HEK293 (cell line): Measurements from ENCODE around the gene CTRB1.

Source experiments
- ATF2 ChIP-seq: fragments of 450-650 bp; formaldehyde crosslinking; IDR thresholded peaks from 2 replicates; pipeline ENCODE4 v1.5.1; 2016; ENCODE audit warnings: missing biosample characterization, missing genetic modification characterization, low read depth
- BCL11A ChIP-seq: fragments of 450-650 bp; formaldehyde crosslinking; IDR thresholded peaks from 2 replicates; pipeline ENCODE4 v1.5.1; 2016; ENCODE audit warnings: low read depth, missing biosample characterization, missing genetic modification characterization
- BCL11B ChIP-seq: fragments of 450-650 bp; formaldehyde crosslinking; IDR thresholded peaks from 2 replicates; pipeline ENCODE4 v1.5.1; 2016; ENCODE audit warnings: low read depth, missing biosample characterization, missing genetic modification characterization
- BCL6B ChIP-seq: fragments of 450-650 bp; formaldehyde crosslinking; IDR thresholded peaks from 2 replicates; pipeline ENCODE4 v1.5.1; 2017; ENCODE audit warnings: missing biosample characterization, missing genetic modification characterization
- ELK4 ChIP-seq: IDR thresholded peaks from 2 replicates; pipeline ENCODE4 v1.6.1; 2011; ENCODE audit warnings: mild to moderate bottlenecking, low read depth, low read length, borderline replicate concordance
- GLI2 ChIP-seq: fragments of 450-650 bp; formaldehyde crosslinking; IDR thresholded peaks from 2 replicates; pipeline ENCODE4; 2017; ENCODE audit warnings: missing biosample characterization, missing genetic modification characterization, low read depth, borderline replicate concordance
- GLIS1 ChIP-seq: fragments of 450-650 bp; formaldehyde crosslinking; IDR thresholded peaks from 2 replicates; pipeline ENCODE4 v1.5.1; 2016; ENCODE audit warnings: missing biosample characterization, missing genetic modification characterization
- GLIS2 ChIP-seq: fragments of 450-650 bp; formaldehyde crosslinking; IDR thresholded peaks from 2 replicates; pipeline ENCODE4 v1.5.1; 2016; ENCODE audit warnings: missing biosample characterization, missing genetic modification characterization
- MZF1 ChIP-seq: fragments of 450-650 bp; formaldehyde crosslinking; IDR thresholded peaks from 2 replicates; pipeline ENCODE4 v1.5.1; 2017; ENCODE audit warnings: missing biosample characterization, missing genetic modification characterization, borderline replicate concordance
- PRDM10 ChIP-seq: fragments of 450-650 bp; formaldehyde crosslinking; IDR thresholded peaks from 2 replicates; pipeline ENCODE4 v1.5.1; 2016; ENCODE audit warnings: missing biosample characterization, missing genetic modification characterization
- REPIN1 ChIP-seq: fragments of 450-650 bp; formaldehyde crosslinking; IDR thresholded peaks from 2 replicates; pipeline ENCODE4 v1.5.1; 2017; ENCODE audit warnings: missing biosample characterization, missing genetic modification characterization, low read depth
- SP7 ChIP-seq: fragments of 450-650 bp; formaldehyde crosslinking; IDR thresholded peaks from 2 replicates; pipeline ENCODE4 v1.5.1; 2016; ENCODE audit warnings: missing biosample characterization, missing genetic modification characterization
- ZBTB11 ChIP-seq: fragments of 450-650 bp; formaldehyde crosslinking; conservative IDR thresholded peaks from 2 replicates; pipeline ENCODE4 v1.5.1; 2016; ENCODE audit warnings: low read depth, missing biosample characterization, missing genetic modification characterization
- ZBTB26 ChIP-seq: fragments of 450-650 bp; formaldehyde crosslinking; optimal IDR thresholded peaks from 2 replicates; pipeline ENCODE3; 2016; ENCODE audit warnings: missing biosample characterization, mild to moderate bottlenecking, missing genetic modification characterization
- ZBTB44 ChIP-seq: fragments of 450-650 bp; IDR thresholded peaks from 2 replicates; pipeline ENCODE4 v1.5.1; 2018; ENCODE audit warnings: missing biosample characterization, mild to moderate bottlenecking, missing genetic modification characterization
- ZIC2 ChIP-seq: fragments of 450-650 bp; formaldehyde crosslinking; IDR thresholded peaks from 2 replicates; pipeline ENCODE4 v1.5.1; 2016; ENCODE audit warnings: missing biosample characterization, missing genetic modification characterization
- ZNF169 ChIP-seq: fragments of 450-650 bp; formaldehyde crosslinking; IDR thresholded peaks from 2 replicates; pipeline ENCODE4 v1.5.1; 2016; ENCODE audit warnings: missing biosample characterization, missing genetic modification characterization
- ZNF266 ChIP-seq: fragments of 450-650 bp; formaldehyde crosslinking; IDR thresholded peaks from 2 replicates; pipeline ENCODE4 v1.5.1; 2016; ENCODE audit warnings: missing biosample characterization, missing genetic modification characterization, low read depth
- ZNF335 ChIP-seq: fragments of 450-650 bp; formaldehyde crosslinking; conservative IDR thresholded peaks from 2 replicates; pipeline ENCODE4 v1.5.1; 2016; ENCODE audit warnings: missing biosample characterization, missing genetic modification characterization
- ZNF37A ChIP-seq: fragments of 450-650 bp; IDR thresholded peaks from 2 replicates; pipeline ENCODE4 v1.5.1; 2018; ENCODE audit warnings: missing biosample characterization, missing genetic modification characterization
- ZNF433 ChIP-seq: fragments of 450-650 bp; formaldehyde crosslinking; IDR thresholded peaks from 2 replicates; pipeline ENCODE4 v1.5.1; 2016; ENCODE audit warnings: missing biosample characterization, missing genetic modification characterization, low read depth
- ZNF701 ChIP-seq: fragments of 450-650 bp; formaldehyde crosslinking; IDR thresholded peaks from 2 replicates; pipeline ENCODE4 v1.5.1; 2016; ENCODE audit warnings: missing biosample characterization, missing genetic modification characterization
- ZNF768 ChIP-seq: fragments of 450-650 bp; formaldehyde crosslinking; IDR thresholded peaks from 2 replicates; pipeline ENCODE4 v1.5.1; 2018; ENCODE audit warnings: missing biosample characterization, mild to moderate bottlenecking, missing genetic modification characterization
- ZSCAN18 ChIP-seq: fragments of 450-650 bp; formaldehyde crosslinking; IDR thresholded peaks from 2 replicates; pipeline ENCODE4 v1.5.1; 2016; ENCODE audit warnings: missing biosample characterization, missing genetic modification characterization

CTRB1 gene

GRCh38 chr16:75250809-75251279 lies 32.1 kb downstream of the CTRB1 start (continued):
- TF ChIP-seq ELK4 (no peak), SP7 (no peak), REPIN1 (tag by site-specific recombination) (no peak), BCL6B (tag by site-specific recombination) (no peak), ZIC2 (tag by site-specific recombination) (peak; percentile 59), ZSCAN18 (tag by site-specific recombination) (no peak), ZNF768 (no peak), GLIS1 (tag by site-specific recombination) (peak; percentile 35; the same call in 1 of the 2 replicates), ZNF335 (tag by site-specific recombination) (peak; percentile 51; the same call in 1 of the 2 replicates), ZNF433 (tag by site-specific recombination) (no peak), PRDM10 (tag by site-specific recombination) (no peak), BCL11A (no peak), ZBTB44 (tag by site-specific recombination) (no peak), MZF1 (tag by site-specific recombination) (no peak), ZNF37A (tag by site-specific recombination) (no peak), ATF2 (no peak), GLIS2 (tag by site-specific recombination) (peak; percentile 42; the same call in 1 of the 2 replicates), ZBTB11 (tag by site-specific recombination) (no peak), ZNF169 (no peak), BCL11B (tag by site-specific recombination) (no peak), ZNF701 (no peak), ZNF266 (tag by site-specific recombination) (no peak), GLI2 (no peak), ZBTB26 (tag by site-specific recombination) (peak; percentile 60)
